Measurements from ENCODE around the gene KRTAP4-16.

GRCh38 chr17:41064301-41064700 is 37.7 kb downstream of the KRTAP4-16 start:
- TF ChIP-seq CTCF (conservative IDR thresholded peaks at IDR 0.05) (no peak), ZFX (IDR thresholded peaks at IDR 0.05) (no peak)
